ENCODE results near the gene IQCK. TPM values are rescaled to one million over a fixed set of nuclear protein-coding genes. Genes with fewer than 3 reads are reported as not detected.

The IQCK gene
- total RNA-seq, 4 donors from 2014 or later, result 49.7 to 103 (median 94.2) TPM

DNA sequence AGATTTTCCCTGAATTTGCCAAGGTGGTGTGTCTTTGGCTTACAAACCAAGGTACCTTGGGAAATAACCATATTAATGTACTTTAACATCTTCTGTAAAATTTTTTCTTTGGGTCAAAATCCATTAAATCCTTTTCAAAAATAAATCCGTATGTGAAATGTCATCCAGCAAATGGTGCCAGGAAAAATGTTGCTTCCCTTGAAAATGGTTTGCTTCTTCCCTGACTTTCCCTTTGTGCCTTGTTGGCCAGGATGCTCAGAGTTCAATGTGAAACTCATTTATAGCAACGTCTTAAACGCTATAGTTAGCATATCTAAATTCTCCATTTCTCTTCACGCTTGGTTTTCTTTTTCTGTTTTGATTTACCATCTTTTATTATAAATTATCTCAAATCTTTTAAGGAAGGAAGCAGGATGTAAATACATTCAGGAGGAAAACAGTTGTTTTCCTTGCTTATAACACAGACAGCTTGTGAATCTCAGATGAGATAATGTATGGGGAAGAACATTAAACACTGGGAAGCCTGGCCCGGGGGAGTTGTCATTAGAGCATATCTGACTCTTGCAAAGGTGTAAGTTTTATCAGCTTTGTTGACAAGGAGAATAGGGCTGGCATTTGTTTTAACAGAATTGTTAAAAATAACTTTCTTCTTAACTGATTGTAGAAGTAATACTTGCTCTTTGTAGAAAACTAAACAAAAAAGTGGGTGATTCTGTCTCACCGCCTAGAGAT is 124.5 kb downstream of the IQCK start:
- intact Hi-C loops (cut with DNase I), result no loop called here
- 72 to 73% methylated on average over 6 of the region's 6 CpGs for WGBS, 2 donors
- H3K9me3 ChIP-seq, result no peaks in the 10 kb centered on the region
- no peak overlapping the region for H3K4me3 ChIP-seq (replicated peaks in 1 of 3)
- no peaks in the 10 kb centered on the region for H3K4me1 ChIP-seq
- H3K27ac ChIP-seq, result no peak overlapping the region
- DNase-seq, result no peak
- H3K27me3 ChIP-seq, result no peaks in the 10 kb centered on the region
- H3K36me3 ChIP-seq, result no peaks in the 10 kb centered on the region
- TF ChIP-seq CTCF (IDR thresholded peaks at IDR 0.05) (no peak), POLR2A (IDR thresholded peaks at IDR 0.05) (no peak)

- Histone ChIP-seq H3K9me3 (no peaks in the 10 kb centered on the region), H3K36me3 (no peaks in the 10 kb centered on the region), H3K27me3 (no peaks in the 10 kb centered on the region), H3K27ac (no peak overlapping the region), H3K4me3 (replicated peaks in 1 of 3) (no peak overlapping the region), H3K4me1 (no peaks in the 10 kb centered on the region)
- no peak for DNase-seq
- intact Hi-C loops (cut with DNase I), result no loop called here
- no peak for TF ChIP-seq CTCF (IDR thresholded peaks at IDR 0.05)
- TF ChIP-seq POLR2A (IDR thresholded peaks at IDR 0.05), result no peak
- WGBS, 2 donors, result 89 to 100% methylated on average over 1 of the region's 1 CpG
Observed at GRCh38 chr16:19843371-19843770, 125.3 kb downstream of the IQCK start.

DNA sequence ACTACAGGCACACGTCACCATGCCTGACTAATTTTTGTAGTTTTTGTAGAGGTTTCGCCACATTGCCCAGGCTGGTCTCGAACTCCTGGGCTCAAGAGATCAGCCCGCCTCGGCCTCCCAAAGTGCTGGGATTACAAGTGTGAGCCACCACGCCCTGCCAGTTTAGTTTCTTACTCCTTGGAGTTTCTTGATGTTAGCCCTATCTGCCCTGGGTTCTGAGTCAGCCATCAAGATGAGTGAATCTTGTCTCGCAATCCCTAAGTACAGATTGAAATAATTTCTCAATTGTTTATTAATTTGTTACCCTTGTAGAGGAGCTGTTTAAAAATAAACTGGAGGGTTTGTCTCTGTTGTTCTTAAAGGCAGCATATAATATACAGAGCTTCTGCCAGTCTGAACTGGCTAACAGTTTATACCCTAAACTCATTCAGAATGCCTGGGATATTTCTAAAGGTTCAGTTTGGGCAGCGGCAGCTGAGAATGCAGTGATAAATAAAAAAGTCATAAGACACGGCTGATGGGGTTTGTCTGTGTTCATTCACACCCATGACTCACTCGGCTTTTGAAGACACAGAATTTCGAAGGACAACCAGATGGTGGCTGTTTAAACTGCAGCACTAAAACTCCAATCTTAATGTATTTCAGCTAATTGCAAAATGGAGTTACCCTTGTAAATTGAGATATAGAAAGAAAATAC is 127.0 kb downstream of the IQCK start:
- WGBS, 2 donors, result 90 to 95% methylated on average over 11 of the region's 11 CpGs
- Histone ChIP-seq H3K27ac (no peak overlapping the region), H3K36me3 (no peaks in the 10 kb centered on the region), H3K4me1 (no peaks in the 10 kb centered on the region), H3K9me3 (no peaks in the 10 kb centered on the region), H3K27me3 (no peaks in the 10 kb centered on the region), H3K4me3 (replicated peaks in 1 of 3) (no peak overlapping the region)
- no peak for TF ChIP-seq CTCF (IDR thresholded peaks at IDR 0.05)
- TF ChIP-seq POLR2A (IDR thresholded peaks at IDR 0.05), result no peak
- DNase-seq, result no peak
- intact Hi-C loops (cut with DNase I), result no loop called here

GRCh38 chr16:19846436-19846835 is 128.4 kb downstream of the IQCK start:
- H3K36me3 ChIP-seq, result no peaks in the 10 kb centered on the region
- no peaks in the 10 kb centered on the region for H3K4me1 ChIP-seq
- H3K4me3 ChIP-seq (replicated peaks in 1 of 3), result no peak overlapping the region
- WGBS, 2 donors, result 91 to 97% methylated on average over 5 of the region's 5 CpGs
- DNase-seq, result no peak
- no peaks in the 10 kb centered on the region for H3K9me3 ChIP-seq
- no peak overlapping the region for H3K27ac ChIP-seq
- TF ChIP-seq POLR2A (IDR thresholded peaks at IDR 0.05) (no peak), CTCF (IDR thresholded peaks at IDR 0.05) (no peak)
- intact Hi-C loops (cut with DNase I), result no loop called here
- H3K27me3 ChIP-seq, result no peaks in the 10 kb centered on the region

DNA sequence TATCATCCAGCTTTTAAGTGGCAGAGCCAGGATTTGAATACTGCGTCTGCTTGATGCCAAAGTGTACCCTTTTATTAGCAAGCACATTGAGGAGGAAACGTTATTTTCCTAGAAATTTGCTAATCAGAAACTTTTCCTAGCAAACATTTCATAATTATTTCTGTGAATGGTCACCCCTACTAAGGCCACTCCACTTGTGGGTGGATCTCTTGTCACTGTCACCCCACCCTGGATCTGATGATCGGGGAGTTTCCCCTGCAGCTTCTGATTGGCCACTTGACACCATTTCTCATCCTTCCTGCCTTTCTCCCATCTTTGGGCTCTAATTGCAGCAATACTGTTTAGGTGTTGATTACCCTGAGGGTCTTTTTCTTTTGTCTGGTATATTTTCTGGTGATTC is 130.7 kb downstream of the IQCK start:
- Histone ChIP-seq H3K4me3 (replicated peaks in 1 of 3) (no peak overlapping the region), H3K9me3 (no peaks in the 10 kb centered on the region), H3K36me3 (no peaks in the 10 kb centered on the region), H3K27ac (no peak overlapping the region), H3K4me1 (no peaks in the 10 kb centered on the region), H3K27me3 (no peaks in the 10 kb centered on the region)
- TF ChIP-seq POLR2A (IDR thresholded peaks at IDR 0.05) (no peak), CTCF (IDR thresholded peaks at IDR 0.05) (no peak)
- WGBS, 2 donors, result 89 to 90% methylated on average over 3 of the region's 3 CpGs
- no peak for DNase-seq
- intact Hi-C loops (cut with DNase I), result no loop called here

All from thyroid gland (tissue), 4 donors.